ENCODE measurements around the gene SEMA5A. TPM values are rescaled to one million over a fixed set of nuclear protein-coding genes. Genes with fewer than 3 reads are reported as not detected.
A peak's percentile ranks its signal among the peaks of the same experiment; 100 is the strongest.

The SEMA5A gene
- total and polyA plus RNA-seq, 7 experiments from 2014 or later: 0.25 to 0.98 (median 0.46) TPM; not detected in 1

- intact Hi-C loops (cut with micrococcal nuclease): loop anchor here (5.0 to 10.0 kb wide), 3 partner anchors 181 to 1656 kb away; partner anchors contain the start of gene ANKRD33B (in 1 of the 2)
- H3K27ac ChIP-seq (ENCODE audit: low read depth, low read length): no peak overlapping the region
- H3K27me3 ChIP-seq (ENCODE audit: control insufficient read depth in 2 of 2, insufficient read depth in 2 of 2, low read length in 2 of 2): no peaks in the 10 kb centered on the region
- H3K9me3 ChIP-seq (ENCODE audit: control insufficient read depth in 2 of 3, low read length in 3 of 3): no peaks in the 10 kb centered on the region
- no peaks in the 10 kb centered on the region for H3K4me1 ChIP-seq (ENCODE audit: control insufficient read depth in 2 of 2, insufficient read depth in 2 of 2, low read length in 2 of 2)
- no peak for ATAC-seq
- DNase-seq: no peak
- Mint-ChIP-seq H3K4me3 (peak overlapping the region in 1 of 10 donors; percentile 70), H3K36me3 (peaks cover 0 to 4% (median 0%) of the 10 kb centered on the region in 5 donors), H3K4me1 (peaks cover 0 to 16% (median 11%) of the 10 kb centered on the region in 7 donors), H3K27ac (no peak overlapping the region), H3K27me3 (peaks cover 29 to 42% (median 31%) of the 10 kb centered on the region in 5 donors), H3K9me3 (peaks cover 0 to 3% (median 0%) of the 10 kb centered on the region in 11 donors)
- ChIA-PET CTCF (interaction anchor here (0.6 kb wide), 1 partner anchor 1049 kb away, joined by 3 read pairs; no protein-coding TSS in a partner anchor), POLR2A (no interaction called here)
- H3K4me3 ChIP-seq (ENCODE audit: low read length): no peak overlapping the region
- H3K36me3 ChIP-seq (ENCODE audit: control insufficient read depth in 2 of 3, insufficient read depth in 3 of 3, low read length in 3 of 3): no peaks in the 10 kb centered on the region
These were observed 2.5 kb downstream of the SEMA5A start for GRCh38 chr5:9543311-9543920.

- CTCF ChIA-PET: no interaction called here
These were observed 5.1 kb downstream of the SEMA5A start for GRCh38 chr5:9540791-9541190.

DNA sequence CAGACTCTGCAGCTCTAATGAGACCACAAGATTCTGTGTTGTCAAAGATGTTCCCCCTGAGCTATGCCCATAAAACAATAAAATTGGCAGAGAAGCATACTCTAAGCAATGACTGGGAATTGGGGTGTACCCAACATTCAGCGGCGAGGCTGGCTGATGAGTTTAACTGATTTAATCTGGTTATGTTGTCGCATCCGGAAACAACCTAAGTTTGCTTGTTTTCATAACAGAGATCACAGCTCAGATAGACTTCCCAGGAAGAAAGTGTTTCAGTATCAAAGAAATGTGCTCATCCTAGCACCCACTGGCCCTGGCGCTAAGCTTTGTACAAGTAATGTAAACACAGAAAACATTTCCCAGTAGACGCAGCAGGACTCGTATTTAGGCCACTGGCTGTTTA lies 7.4 kb downstream of the SEMA5A start:
- ChIA-PET CTCF (no interaction called here), POLR2A (no interaction called here)
- no peaks in the 10 kb centered on the region for H3K4me1 ChIP-seq (ENCODE audit: control insufficient read depth in 2 of 2, insufficient read depth in 2 of 2, low read length in 2 of 2)
- Mint-ChIP-seq H3K27me3 (peaks cover 2 to 24% (median 17%) of the 10 kb centered on the region in 5 donors), H3K36me3 (no peaks in the 10 kb centered on the region), H3K4me3 (no peak overlapping the region), H3K9me3 (peaks cover 0 to 4% (median 0%) of the 10 kb centered on the region in 11 donors), H3K4me1 (no peaks in the 10 kb centered on the region), H3K27ac (peak overlapping the region in 1 of 9 donors; percentile 5)
- no peaks in the 10 kb centered on the region for H3K36me3 ChIP-seq (ENCODE audit: control insufficient read depth in 2 of 3, insufficient read depth in 3 of 3, low read length in 3 of 3)
- H3K27ac ChIP-seq (ENCODE audit: low read depth, low read length): no peak overlapping the region
- H3K9me3 ChIP-seq (ENCODE audit: control insufficient read depth in 2 of 3, low read length in 3 of 3): no peaks in the 10 kb centered on the region
- no peaks in the 10 kb centered on the region for H3K27me3 ChIP-seq (ENCODE audit: control insufficient read depth in 2 of 2, insufficient read depth in 2 of 2, low read length in 2 of 2)
- no peak overlapping the region for H3K4me3 ChIP-seq (ENCODE audit: low read length)
- ATAC-seq: peak; percentile 47
- intact Hi-C loops (cut with micrococcal nuclease): no loop called here
- DNase-seq: no peak

More at GRCh38 chr5:9540791-9541190, 5.1 kb downstream of the SEMA5A start:
- Mint-ChIP-seq H3K4me3 (no peak overlapping the region), H3K27me3 (peaks cover 16 to 29% (median 20%) of the 10 kb centered on the region in 5 donors), H3K36me3 (peaks cover 0 to 4% (median 0%) of the 10 kb centered on the region in 5 donors), H3K9me3 (peaks cover 0 to 2% (median 0%) of the 10 kb centered on the region in 11 donors), H3K27ac (no peak overlapping the region), H3K4me1 (peaks cover 0 to 11% (median 6%) of the 10 kb centered on the region in 7 donors)
- POLR2A ChIA-PET: no interaction called here
- Histone ChIP-seq H3K4me1 (ENCODE audit: control insufficient read depth in 2 of 2, insufficient read depth in 2 of 2, low read length in 2 of 2) (no peaks in the 10 kb centered on the region), H3K27me3 (ENCODE audit: control insufficient read depth in 2 of 2, insufficient read depth in 2 of 2, low read length in 2 of 2) (no peaks in the 10 kb centered on the region), H3K27ac (ENCODE audit: low read depth, low read length) (no peak overlapping the region), H3K36me3 (ENCODE audit: control insufficient read depth in 2 of 3, insufficient read depth in 3 of 3, low read length in 3 of 3) (no peaks in the 10 kb centered on the region), H3K9me3 (ENCODE audit: control insufficient read depth in 2 of 3, low read length in 3 of 3) (no peaks in the 10 kb centered on the region), H3K4me3 (ENCODE audit: low read length) (no peak overlapping the region)
- DNase-seq (no peak), ATAC-seq (no peak)
- intact Hi-C loops (cut with micrococcal nuclease): loop anchor here (5.0 to 10.0 kb wide), 3 partner anchors 178 to 1653 kb away; partner anchors contain the start of gene ANKRD33B (in 1 of the 2)

DNA sequence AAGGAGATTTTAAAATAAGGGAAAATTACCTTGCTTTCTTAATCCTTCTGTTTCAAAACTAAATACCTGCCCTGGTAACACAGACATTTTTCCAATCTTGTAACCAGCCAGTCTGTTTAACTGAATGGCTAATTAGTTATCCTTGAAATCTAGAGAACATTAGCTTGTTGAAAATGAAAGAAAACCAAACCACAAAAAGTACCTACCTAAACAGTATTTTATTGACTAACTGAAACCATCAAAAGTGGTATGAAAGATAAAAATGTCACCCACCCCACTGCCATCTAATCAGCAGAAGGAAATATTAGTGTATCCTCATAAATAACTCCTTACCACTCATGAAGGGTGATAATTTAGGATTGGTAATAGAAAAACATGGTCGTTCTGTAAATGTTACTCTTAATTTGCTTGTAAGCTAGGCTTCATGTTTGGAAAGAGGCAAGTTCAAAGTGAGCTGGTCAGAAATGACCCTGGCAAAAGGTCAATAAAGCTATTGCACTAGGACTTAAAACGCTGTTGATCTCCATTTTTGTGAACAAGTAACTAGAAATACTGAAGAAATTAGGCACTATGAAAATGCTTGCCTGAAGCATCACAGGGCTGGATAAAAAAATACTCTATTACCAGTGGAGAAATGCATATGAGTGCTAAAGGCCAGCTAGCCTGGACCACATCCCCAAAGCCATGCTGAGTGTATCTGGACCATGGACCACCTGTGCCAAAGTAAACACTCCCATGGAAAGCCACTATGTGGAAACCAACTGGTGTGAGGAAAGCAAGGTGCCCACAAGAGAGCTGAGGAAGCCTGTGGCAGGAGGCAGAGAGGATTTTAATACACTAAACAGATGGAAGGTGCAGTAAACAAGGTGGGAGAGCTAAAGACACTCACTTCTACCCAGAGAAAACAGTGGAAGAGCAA lies 8.4 kb downstream of the SEMA5A start:
- Histone ChIP-seq H3K9me3 (ENCODE audit: control insufficient read depth in 2 of 3, low read length in 3 of 3) (no peaks in the 10 kb centered on the region), H3K27ac (ENCODE audit: low read depth, low read length) (no peak overlapping the region), H3K27me3 (ENCODE audit: control insufficient read depth in 2 of 2, insufficient read depth in 2 of 2, low read length in 2 of 2) (no peaks in the 10 kb centered on the region), H3K4me1 (ENCODE audit: control insufficient read depth in 2 of 2, insufficient read depth in 2 of 2, low read length in 2 of 2) (no peaks in the 10 kb centered on the region), H3K36me3 (ENCODE audit: control insufficient read depth in 2 of 3, insufficient read depth in 3 of 3, low read length in 3 of 3) (no peaks in the 10 kb centered on the region), H3K4me3 (ENCODE audit: low read length) (no peak overlapping the region)
- H3K9me3 Mint-ChIP-seq: peaks cover 0 to 4% (median 0%) of the 10 kb centered on the region in 11 donors
- DNase-seq: no peak
- no peak overlapping the region for H3K4me3 Mint-ChIP-seq
- intact Hi-C loops (cut with micrococcal nuclease): no loop called here
- POLR2A ChIA-PET: no interaction called here
- ATAC-seq: no peak
- H3K27me3 Mint-ChIP-seq: peaks cover 0 to 17% (median 14%) of the 10 kb centered on the region in 5 donors
- H3K27ac Mint-ChIP-seq: peak overlapping the region in 1 of 9 donors; percentile 59
- H3K4me1 Mint-ChIP-seq: no peaks in the 10 kb centered on the region
- CTCF ChIA-PET: no interaction called here
- no peaks in the 10 kb centered on the region for H3K36me3 Mint-ChIP-seq

DNA sequence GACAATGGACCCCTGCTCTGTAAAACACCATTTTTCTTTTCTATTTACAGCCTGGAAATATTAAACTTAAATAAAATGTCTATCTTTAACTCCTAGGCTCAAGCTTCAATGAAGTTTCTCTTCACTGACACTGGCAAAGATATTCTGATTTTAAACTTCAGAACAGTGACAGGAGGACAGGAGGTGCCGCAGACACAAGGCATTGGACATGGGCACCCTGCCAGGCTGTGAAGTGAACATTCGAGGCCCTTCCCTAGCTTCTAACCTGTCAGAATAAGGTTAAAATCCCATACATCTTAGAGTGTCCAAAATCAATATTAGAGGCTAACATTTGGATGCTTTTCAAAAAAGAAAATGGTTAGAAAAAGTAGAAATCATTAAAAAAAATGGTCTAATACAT lies 9.2 kb downstream of the SEMA5A start:
- Histone ChIP-seq H3K4me3 (ENCODE audit: low read length) (no peak overlapping the region), H3K36me3 (ENCODE audit: control insufficient read depth in 2 of 3, insufficient read depth in 3 of 3, low read length in 3 of 3) (no peaks in the 10 kb centered on the region), H3K27me3 (ENCODE audit: control insufficient read depth in 2 of 2, insufficient read depth in 2 of 2, low read length in 2 of 2) (no peaks in the 10 kb centered on the region), H3K27ac (ENCODE audit: low read depth, low read length) (no peak overlapping the region), H3K9me3 (ENCODE audit: control insufficient read depth in 2 of 3, low read length in 3 of 3) (no peaks in the 10 kb centered on the region), H3K4me1 (ENCODE audit: control insufficient read depth in 2 of 2, insufficient read depth in 2 of 2, low read length in 2 of 2) (no peaks in the 10 kb centered on the region)
- no peaks in the 10 kb centered on the region for H3K36me3 Mint-ChIP-seq
- ATAC-seq (no peak), DNase-seq (no peak)
- peaks cover 0 to 4% (median 0%) of the 10 kb centered on the region in 11 donors for H3K9me3 Mint-ChIP-seq
- H3K27me3 Mint-ChIP-seq: peaks cover 0 to 12% (median 11%) of the 10 kb centered on the region in 5 donors
- H3K4me1 Mint-ChIP-seq: no peaks in the 10 kb centered on the region
- no peak overlapping the region for H3K4me3 Mint-ChIP-seq
- intact Hi-C loops (cut with micrococcal nuclease): no loop called here
- H3K27ac Mint-ChIP-seq: no peak overlapping the region
- CTCF ChIA-PET: no interaction called here
- POLR2A ChIA-PET: no interaction called here

- Histone ChIP-seq H3K4me1 (ENCODE audit: control insufficient read depth in 2 of 2, insufficient read depth in 2 of 2, low read length in 2 of 2) (no peaks in the 10 kb centered on the region), H3K27ac (ENCODE audit: low read depth, low read length) (no peak overlapping the region), H3K36me3 (ENCODE audit: control insufficient read depth in 2 of 3, insufficient read depth in 3 of 3, low read length in 3 of 3) (no peaks in the 10 kb centered on the region), H3K27me3 (ENCODE audit: control insufficient read depth in 2 of 2, insufficient read depth in 2 of 2, low read length in 2 of 2) (no peaks in the 10 kb centered on the region), H3K9me3 (ENCODE audit: control insufficient read depth in 2 of 3, low read length in 3 of 3) (no peaks in the 10 kb centered on the region), H3K4me3 (ENCODE audit: low read length) (no peak overlapping the region)
- ATAC-seq (no peak), DNase-seq (no peak)
- Mint-ChIP-seq H3K36me3 (no peaks in the 10 kb centered on the region), H3K4me3 (no peak overlapping the region), H3K27ac (no peak overlapping the region), H3K4me1 (no peaks in the 10 kb centered on the region), H3K9me3 (peaks cover 0 to 4% (median 0%) of the 10 kb centered on the region in 11 donors), H3K27me3 (peaks cover 0 to 7% (median 5%) of the 10 kb centered on the region in 5 donors)
- ChIA-PET POLR2A (no interaction called here), CTCF (no interaction called here)
- intact Hi-C loops (cut with micrococcal nuclease): no loop called here
These were observed 10.9 kb downstream of the SEMA5A start for GRCh38 chr5:9534881-9535517.
